GM12878 (cell line): ENCODE measurements around the gene NKAIN2. TPM values are rescaled to one million over a fixed set of nuclear protein-coding genes. Genes with fewer than 3 reads are reported as not detected.
A peak's percentile ranks its signal among the peaks of the same experiment; 100 is the strongest.

Source experiments
- ATAC-seq: fragments of 200-7000 bp; cut with Tn5 transposase; 3 replicates; pipeline ENCODE4 v1.9.1; 2020; ENCODE audit warnings: mild to moderate bottlenecking, moderate library complexity
- BruUV-seq: library from RNA; stranded (reverse); fragments of 400-500 nt; replicated peaks from 2 replicates; lab custom pipeline; 2021; lab: Mats Ljungman, UMichigan
- CTCF ChIA-PET: fragments of 300-600 bp; sonication (Branson Sonifier 250); formaldehyde crosslinking; extraction: SDS; loops from one replicate; lab custom pipeline; 2021; ENCODE audit warnings: inconsistent platforms; lab: Yijun Ruan, JAX
- POLR2A ChIA-PET: fragments of 350-600 bp; formaldehyde crosslinking; extraction: SDS; loops from one replicate; lab custom pipeline; 2021; ENCODE audit warnings: inconsistent platforms; lab: Charles Lee
- RAD21 ChIA-PET: fragments of 300-600 bp; sonication (Branson Sonifier 250); formaldehyde crosslinking; loops from one replicate; lab custom pipeline; 2023; ENCODE audit warnings: antibody characterized with exemption; ENCODE audit not compliant: unreplicated experiment; lab: Charles Lee
- SMC1A ChIA-PET: fragments of 300-600 bp; sonication (Branson Sonifier 250); formaldehyde crosslinking; loops from one replicate; lab custom pipeline; 2023; ENCODE audit not compliant: unreplicated experiment, uncharacterized antibody; lab: Charles Lee
- DNase-seq: peaks from one replicate; pipeline ENCODE4 v3.0.0-alpha.2; 2011; ENCODE audit warnings: low read depth, low spot score
- FAIRE-seq: peaks from 3 replicates; lab custom pipeline; 2011; peaks lifted over from hg19 to GRCh38; lab: Jason Lieb, UNC
- H2AFZ ChIP-seq: 2 replicates; pipeline ENCODE4 v1.6.0; 2011; ENCODE audit warnings: low read depth, low read length, control low read depth; ENCODE audit not compliant: control insufficient read depth
- H3K27ac ChIP-seq: 2 replicates; pipeline ENCODE4 v1.5.1; 2011; ENCODE audit warnings: control low read depth; ENCODE audit not compliant: control insufficient read depth, insufficient read depth
- H3K27me3 ChIP-seq, 2 experiments: replicated peaks in 1 of 2; 2 replicates each; pipeline versions ENCODE4 v1.6.0 to v1.6.1; 2011; ENCODE audit warnings: low read length in 1 of 2; ENCODE audit not compliant: control insufficient read depth in 2 of 2, insufficient read depth in 2 of 2
- H3K36me3 ChIP-seq, 2 experiments: 2 replicates each; pipeline ENCODE4 v1.5.1; 2011; ENCODE audit warnings: low read length in 1 of 2; ENCODE audit not compliant: control insufficient read depth in 2 of 2, insufficient read depth in 2 of 2
- H3K4me1 ChIP-seq: 2 replicates; pipeline ENCODE4 v1.6.1; 2011; ENCODE audit warnings: mild to moderate bottlenecking, low read length, moderate library complexity, mixed read lengths; ENCODE audit not compliant: control insufficient read depth, insufficient read depth
- H3K4me2 ChIP-seq: 2 replicates; pipeline ENCODE4 v1.6.0; 2011; ENCODE audit warnings: control low read depth; ENCODE audit not compliant: control insufficient read depth, insufficient read depth
- H3K4me3 ChIP-seq: fragments of 200-600 bp; sonication (generic); 2 replicates; pipeline ENCODE4 v1.5.1; 2016
- H3K79me2 ChIP-seq: 2 replicates; pipeline ENCODE4 v1.6.0; 2011; ENCODE audit warnings: low read length; ENCODE audit not compliant: control insufficient read depth, insufficient read depth
- H3K9ac ChIP-seq: 2 replicates; pipeline ENCODE4 v1.8.0; 2011; ENCODE audit warnings: low read length, control low read depth, mixed read lengths; ENCODE audit not compliant: control insufficient read depth, insufficient read depth
- H3K9me3 ChIP-seq: replicated peaks from 3 replicates; pipeline ENCODE4 v1.5.1; 2011; ENCODE audit warnings: mild to moderate bottlenecking, low read length; ENCODE audit not compliant: control insufficient read depth, insufficient read depth
- H4K20me1 ChIP-seq: 2 replicates; pipeline ENCODE4 v1.6.0; 2011; ENCODE audit not compliant: control insufficient read depth, insufficient read depth
- CEBPB ChIP-seq, 2 experiments: fragments of 150-350 bp in 1 of 2; IDR thresholded peaks; 2 replicates each; pipeline ENCODE4 v1.6.1; 2012 to 2014; ENCODE audit warnings: low read depth in 2 of 2, low read length in 2 of 2, borderline replicate concordance in 1 of 2, inconsistent platforms in 1 of 2
- CREM ChIP-seq: IDR thresholded peaks from 2 replicates; pipeline ENCODE4 v1.6.1; 2014; ENCODE audit warnings: antibody characterized with exemption, low read depth
- NKRF ChIP-seq: fragments of 450-650 bp; conservative IDR thresholded peaks from 2 replicates; pipeline ENCODE4 v1.6.1; 2017; ENCODE audit warnings: mild to moderate bottlenecking, moderate library complexity
- SIX5 ChIP-seq: IDR thresholded peaks from 2 replicates; pipeline ENCODE4 v1.6.1; 2011; ENCODE audit warnings: mild to moderate bottlenecking, low read depth, low read length, moderate library complexity; ENCODE audit not compliant: severe bottlenecking
- SMC3 ChIP-seq: IDR thresholded peaks from 2 replicates; pipeline ENCODE4 v1.6.1; 2011; ENCODE audit warnings: low read length, improper control_type of control experiment, borderline replicate concordance
- SREBF2 ChIP-seq: IDR thresholded peaks from 2 replicates; pipeline ENCODE4 v1.6.1; 2012; ENCODE audit warnings: mild to moderate bottlenecking, low read length
- TBL1XR1 ChIP-seq: IDR thresholded peaks from 2 replicates; pipeline ENCODE4 v1.6.1; 2012; ENCODE audit warnings: low read depth, low read length, improper control_type of control experiment
- ZNF207 ChIP-seq: fragments of 450-650 bp; IDR thresholded peaks from 2 replicates; pipeline ENCODE4 v1.6.1; 2014; ENCODE audit warnings: antibody characterized with exemption, mild to moderate bottlenecking, borderline replicate concordance
- ZNF384 ChIP-seq: IDR thresholded peaks from 2 replicates; pipeline ENCODE4 v1.6.1; 2012; ENCODE audit warnings: low read depth, mild to moderate bottlenecking, low read length, improper control_type of control experiment, borderline replicate concordance
- whole genome bisulfite sequencing: methylation state at CpG from one replicate; pipeline ENCODE4 v1.1.6; 2016; ENCODE audit warnings: low lambda C conversion rate; ENCODE audit not compliant: insufficient replicate concordance, insufficient coverage; ENCODE audit errors: missing lambda C conversion rate; 5-methylcytosine and 5-hydroxymethylcytosine counted together
- in situ Hi-C: fragments of 300-500 bp; cut with MboI; formaldehyde crosslinking; loops from 9 replicates; pipeline ENCODE4 v1.14.3; 2018; ENCODE audit warnings: mixed read lengths
- intact Hi-C: fragments of 100-400 bp; cut with micrococcal nuclease; formaldehyde crosslinking; loops from one replicate; pipeline ENCODE4 v1.14.2; 2022; ENCODE audit not compliant: unreplicated experiment
- polyA plus RNA-seq, 11 experiments: library from polyadenylated mRNA; depleted of rRNA in 4 of 11; unstranded in 6 of 11; stranded (reverse) in 5 of 11; fragments of >200 nt; fragmentation: Nextera tagmentation in 4 of 11; fragmentation: Illumina TruSeq in 1 of 11; extraction: Ambion mirVana in 4 of 11; extraction: Trizol in 1 of 11; gene quantifications; 1 replicate in 1 of 11; 2 replicates in 10 of 11; pipeline versions ENCODE4 v1.2.1 to v1.2.3, GENCODE V29; 2011 to 2016; ENCODE audit warnings: inconsistent platforms in 2 of 11, missing spikeins in 2 of 11, low read depth in 1 of 11
- total RNA-seq, 4 experiments: library from RNA; depleted of rRNA in 3 of 4; stranded (reverse); fragments of >200 nt in 3 of 4; fragmentation: Illumina TruSeq in 1 of 4; extraction: Trizol in 1 of 4; gene quantifications; 2 replicates each; pipeline versions ENCODE4 v1.2.1 to v1.2.3, GENCODE V29; 2013 to 2021
- TF ChIP-seq, protein P1 (sequence below): IDR thresholded peaks from 2 replicates; pipeline ENCODE4 v1.6.1; 2012; ENCODE audit warnings: improper control_type of control experiment, low read depth, low read length; ENCODE audit not compliant: insufficient replicate concordance
- TF ChIP-seq, protein P2 (sequence below): fragments of 450-650 bp; IDR thresholded peaks from 2 replicates; pipeline ENCODE4 v1.6.1; 2017; ENCODE audit warnings: antibody characterized with exemption, mild to moderate bottlenecking, moderate library complexity

NKAIN2 gene
- total and polyA plus RNA-seq, 10 of the 15 experiments (the other 5 are each of a cell fraction or from before 2014, with no cell fraction given), result not detected

DNA sequence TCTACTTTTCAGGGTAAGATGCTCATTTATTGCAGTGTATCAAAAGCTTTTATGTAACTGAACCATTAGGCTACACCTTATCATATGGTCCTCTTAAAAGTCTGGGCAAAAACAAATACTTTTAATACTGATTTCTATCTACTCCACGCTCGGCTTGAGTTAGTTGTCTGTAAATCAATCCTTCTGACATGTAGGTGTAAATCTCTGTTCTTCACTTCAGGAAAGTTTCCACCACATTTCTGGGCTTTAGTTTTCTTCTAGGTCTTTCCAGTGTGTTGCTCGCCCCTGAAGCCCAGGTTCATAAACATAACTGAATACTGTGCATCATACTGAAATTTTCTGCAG, 1069.4 kb downstream of the NKAIN2 start:
- H3K36me3 ChIP-seq, result no peaks in the 10 kb centered on the region
- WGBS, result 10% methylated on average over 3 of the region's 3 CpGs
- ChIA-PET RAD21 (interaction anchor here (4.0 kb wide), 1 partner anchor 241 kb away, joined by 23 read pairs; no protein-coding TSS in a partner anchor), SMC1A (interaction anchor here (1.0 to 2.8 kb wide), 2 partner anchors 110 to 241 kb away, joined by 3 to 17 read pairs; no protein-coding TSS in a partner anchor), POLR2A (no interaction called here), CTCF (interaction anchor here (1.3 to 1.5 kb wide), 2 partner anchors 101 to 241 kb away, joined by 4 to 8 read pairs; no protein-coding TSS in a partner anchor)
- no peak overlapping the region for H3K4me3 ChIP-seq
- BruUV-seq, result no TSS peak
- H2AFZ ChIP-seq, result no peak overlapping the region
- H4K20me1 ChIP-seq, result no peaks in the 10 kb centered on the region
- intact Hi-C loops, result loop anchor here (10.0 kb wide), 1 partner anchor 432 kb away; the partner anchor contains the start of gene HDDC2
- H3K27me3 ChIP-seq, result no peaks in the 10 kb centered on the region
- no peaks in the 10 kb centered on the region for H3K4me1 ChIP-seq
- no peak overlapping the region for H3K9ac ChIP-seq
- no peak overlapping the region for H3K4me2 ChIP-seq
- in situ Hi-C loops, result loop anchor here (5.0 kb wide), 1 partner anchor 239 kb away; no protein-coding TSS in a partner anchor
- H3K27ac ChIP-seq, result no peak overlapping the region
- H3K79me2 ChIP-seq, result no peaks in the 10 kb centered on the region
- FAIRE-seq (no peak), DNase-seq (no peak), ATAC-seq (peak; percentile 53)
- no peaks in the 10 kb centered on the region for H3K9me3 ChIP-seq
- no peak for TF ChIP-seq SREBF2
- TF ChIP-seq TBL1XR1, result no peak
- no peak for TF ChIP-seq CREM
- no peak for TF ChIP-seq NKRF
- no peak for TF ChIP-seq SMC3
- TF ChIP-seq, protein P1, sequence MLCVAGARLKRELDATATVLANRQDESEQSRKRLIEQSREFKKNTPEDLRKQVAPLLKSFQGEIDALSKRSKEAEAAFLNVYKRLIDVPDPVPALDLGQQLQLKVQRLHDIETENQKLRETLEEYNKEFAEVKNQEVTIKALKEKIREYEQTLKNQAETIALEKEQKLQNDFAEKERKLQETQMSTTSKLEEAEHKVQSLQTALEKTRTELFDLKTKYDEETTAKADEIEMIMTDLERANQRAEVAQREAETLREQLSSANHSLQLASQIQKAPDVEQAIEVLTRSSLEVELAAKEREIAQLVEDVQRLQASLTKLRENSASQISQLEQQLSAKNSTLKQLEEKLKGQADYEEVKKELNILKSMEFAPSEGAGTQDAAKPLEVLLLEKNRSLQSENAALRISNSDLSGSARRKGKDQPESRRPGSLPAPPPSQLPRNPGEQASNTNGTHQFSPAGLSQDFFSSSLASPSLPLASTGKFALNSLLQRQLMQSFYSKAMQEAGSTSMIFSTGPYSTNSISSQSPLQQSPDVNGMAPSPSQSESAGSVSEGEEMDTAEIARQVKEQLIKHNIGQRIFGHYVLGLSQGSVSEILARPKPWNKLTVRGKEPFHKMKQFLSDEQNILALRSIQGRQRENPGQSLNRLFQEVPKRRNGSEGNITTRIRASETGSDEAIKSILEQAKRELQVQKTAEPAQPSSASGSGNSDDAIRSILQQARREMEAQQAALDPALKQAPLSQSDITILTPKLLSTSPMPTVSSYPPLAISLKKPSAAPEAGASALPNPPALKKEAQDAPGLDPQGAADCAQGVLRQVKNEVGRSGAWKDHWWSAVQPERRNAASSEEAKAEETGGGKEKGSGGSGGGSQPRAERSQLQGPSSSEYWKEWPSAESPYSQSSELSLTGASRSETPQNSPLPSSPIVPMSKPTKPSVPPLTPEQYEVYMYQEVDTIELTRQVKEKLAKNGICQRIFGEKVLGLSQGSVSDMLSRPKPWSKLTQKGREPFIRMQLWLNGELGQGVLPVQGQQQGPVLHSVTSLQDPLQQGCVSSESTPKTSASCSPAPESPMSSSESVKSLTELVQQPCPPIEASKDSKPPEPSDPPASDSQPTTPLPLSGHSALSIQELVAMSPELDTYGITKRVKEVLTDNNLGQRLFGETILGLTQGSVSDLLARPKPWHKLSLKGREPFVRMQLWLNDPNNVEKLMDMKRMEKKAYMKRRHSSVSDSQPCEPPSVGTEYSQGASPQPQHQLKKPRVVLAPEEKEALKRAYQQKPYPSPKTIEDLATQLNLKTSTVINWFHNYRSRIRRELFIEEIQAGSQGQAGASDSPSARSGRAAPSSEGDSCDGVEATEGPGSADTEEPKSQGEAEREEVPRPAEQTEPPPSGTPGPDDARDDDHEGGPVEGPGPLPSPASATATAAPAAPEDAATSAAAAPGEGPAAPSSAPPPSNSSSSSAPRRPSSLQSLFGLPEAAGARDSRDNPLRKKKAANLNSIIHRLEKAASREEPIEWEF, result no peak
- no peak for TF ChIP-seq SIX5
- TF ChIP-seq ZNF384, result no peak
- no peak for TF ChIP-seq ZNF207
- TF ChIP-seq CEBPB (IDR thresholded peaks at IDR 0.05; ENCODE audit: borderline replicate concordance in 1 of 2, low read depth in 2 of 2, low read length in 2 of 2), result no peak
- TF ChIP-seq, protein P2, sequence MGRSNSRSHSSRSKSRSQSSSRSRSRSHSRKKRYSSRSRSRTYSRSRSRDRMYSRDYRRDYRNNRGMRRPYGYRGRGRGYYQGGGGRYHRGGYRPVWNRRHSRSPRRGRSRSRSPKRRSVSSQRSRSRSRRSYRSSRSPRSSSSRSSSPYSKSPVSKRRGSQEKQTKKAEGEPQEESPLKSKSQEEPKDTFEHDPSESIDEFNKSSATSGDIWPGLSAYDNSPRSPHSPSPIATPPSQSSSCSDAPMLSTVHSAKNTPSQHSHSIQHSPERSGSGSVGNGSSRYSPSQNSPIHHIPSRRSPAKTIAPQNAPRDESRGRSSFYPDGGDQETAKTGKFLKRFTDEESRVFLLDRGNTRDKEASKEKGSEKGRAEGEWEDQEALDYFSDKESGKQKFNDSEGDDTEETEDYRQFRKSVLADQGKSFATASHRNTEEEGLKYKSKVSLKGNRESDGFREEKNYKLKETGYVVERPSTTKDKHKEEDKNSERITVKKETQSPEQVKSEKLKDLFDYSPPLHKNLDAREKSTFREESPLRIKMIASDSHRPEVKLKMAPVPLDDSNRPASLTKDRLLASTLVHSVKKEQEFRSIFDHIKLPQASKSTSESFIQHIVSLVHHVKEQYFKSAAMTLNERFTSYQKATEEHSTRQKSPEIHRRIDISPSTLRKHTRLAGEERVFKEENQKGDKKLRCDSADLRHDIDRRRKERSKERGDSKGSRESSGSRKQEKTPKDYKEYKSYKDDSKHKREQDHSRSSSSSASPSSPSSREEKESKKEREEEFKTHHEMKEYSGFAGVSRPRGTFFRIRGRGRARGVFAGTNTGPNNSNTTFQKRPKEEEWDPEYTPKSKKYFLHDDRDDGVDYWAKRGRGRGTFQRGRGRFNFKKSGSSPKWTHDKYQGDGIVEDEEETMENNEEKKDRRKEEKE, result no peak
